C4-2B (cell line): Measurements from ENCODE around the gene AICDA.

Source experiments
- CTCF ChIP-seq: fragments of 450-650 bp; conservative IDR thresholded peaks from 2 replicates; pipeline ENCODE4 v1.5.1; 2017; ENCODE audit warnings: mild to moderate bottlenecking
- ZFX ChIP-seq: fragments of 450-650 bp; IDR thresholded peaks from 2 replicates; pipeline ENCODE4 v1.6.1; 2017

- TF ChIP-seq CTCF, result no peak
- no peak for TF ChIP-seq ZFX
Observed at GRCh38 chr12:8566525-8566924, 46.1 kb downstream of the AICDA start.
